NOMO-1 (cell line): ENCODE results near the gene LRIT1.
A peak's percentile ranks its signal among the peaks of the same experiment; 100 is the strongest.

Experiments
- DNase-seq, 2 experiments: peaks; one replicate each; lab custom pipeline; 2025; ENCODE audit not compliant: unreplicated experiment in 2 of 2; lab: John Stamatoyannopoulos, UW

LRIT1 gene

GRCh38 chr10:84195044-84195830 lies 46.1 kb downstream of the LRIT1 start:
- DNase-seq, result no peak

GRCh38 chr10:84194424-84195043 lies 46.8 kb downstream of the LRIT1 start, which contains the start of gene CDHR1:
Gene CDHR1 (plus strand): TSS chr10:84194537. CDS start chr10:84194761, 224 bp downstream.
- DNase-seq, result peak; percentile 60 to 77

GRCh38 chr10:84193846-84194423 lies 47.4 kb downstream of the LRIT1 start:
- peak in 1 of 2 experiments; percentile 49 for DNase-seq

GRCh38 chr10:84193327-84193726 lies 48.0 kb downstream of the LRIT1 start:
- no peak for DNase-seq

GRCh38 chr10:84191106-84191505 lies 50.2 kb downstream of the LRIT1 start:
- DNase-seq, result no peak

GRCh38 chr10:84190621-84191020 lies 50.7 kb downstream of the LRIT1 start:
- no peak for DNase-seq

- no peak for DNase-seq
These were observed 52.5 kb downstream of the LRIT1 start for GRCh38 chr10:84188815-84189214.

GRCh38 chr10:84185526-84186175 lies 55.7 kb downstream of the LRIT1 start:
- DNase-seq, result no peak

GRCh38 chr10:84184517-84184916 lies 56.8 kb downstream of the LRIT1 start:
- no peak for DNase-seq

- no peak for DNase-seq
These were observed 59.7 kb downstream of the LRIT1 start for GRCh38 chr10:84181631-84182030.
